HuH-7.5 (cell line): ENCODE data around the gene SRRM2.

Experiments used
- DNase-seq: peaks from one replicate; pipeline ENCODE4 v3.0.0; 2011; ENCODE audit warnings: low spot score

Gene SRRM2

GRCh38 chr16:2739625-2740430 lies 12.6 kb upstream of the SRRM2 start:
- no peak for DNase-seq

GRCh38 chr16:2740476-2740875 lies 12.0 kb upstream of the SRRM2 start:
- DNase-seq, result no peak

- DNase-seq, result no peak
Observed at GRCh38 chr16:2741168-2741567, 11.3 kb upstream of the SRRM2 start.

- DNase-seq, result no peak
Observed at GRCh38 chr16:2742323-2743006, 10.0 kb upstream of the SRRM2 start.

- DNase-seq, result no peak
Observed at GRCh38 chr16:2743007-2743810, 9.2 kb upstream of the SRRM2 start.

- DNase-seq, result no peak
Observed at GRCh38 chr16:2744711-2745110, 7.7 kb upstream of the SRRM2 start.

GRCh38 chr16:2745116-2745890 lies 7.1 kb upstream of the SRRM2 start:
- DNase-seq, result no peak

- no peak for DNase-seq
Observed at GRCh38 chr16:2745961-2746360, 6.5 kb upstream of the SRRM2 start.

GRCh38 chr16:2748757-2749455 lies 3.5 kb upstream of the SRRM2 start:
- DNase-seq, result no peak

- DNase-seq, result no peak
Observed at GRCh38 chr16:2749476-2749875, 3.0 kb upstream of the SRRM2 start.

- DNase-seq, result no peak
Observed at GRCh38 chr16:2749936-2750335, 2.5 kb upstream of the SRRM2 start.

- DNase-seq, result peak; percentile 89
Observed at GRCh38 chr16:2751577-2752034, 832 bp upstream of the SRRM2 start.

GRCh38 chr16:2752850-2753732 lies 653 bp downstream of the SRRM2 start:
- DNase-seq, result peak; percentile 81

GRCh38 chr16:2753733-2754020 lies 1.2 kb downstream of the SRRM2 start:
- no peak for DNase-seq

GRCh38 chr16:2755158-2755557 lies 2.7 kb downstream of the SRRM2 start:
- no peak for DNase-seq

GRCh38 chr16:2756288-2757015 lies 4.0 kb downstream of the SRRM2 start:
- no peak for DNase-seq

- no peak for DNase-seq
Observed at GRCh38 chr16:2757344-2757743, 4.9 kb downstream of the SRRM2 start.

- DNase-seq, result no peak
Observed at GRCh38 chr16:2761472-2761871, 9.0 kb downstream of the SRRM2 start.

GRCh38 chr16:2761886-2762583 lies 9.6 kb downstream of the SRRM2 start:
- no peak for DNase-seq
